HL-60 (cell line): ENCODE measurements around the gene NRK.

Experiments used
- GABPA ChIP-seq: IDR thresholded peaks from 2 replicates; pipeline ENCODE4 v1.6.1; 2012; ENCODE audit warnings: low read depth
- POLR2AphosphoS5 ChIP-seq: IDR thresholded peaks from 2 replicates; pipeline ENCODE4 v1.6.1; 2012; ENCODE audit warnings: low read depth
- TF ChIP-seq, protein P1 (sequence below): IDR thresholded peaks from one replicate; pipeline ENCODE4 v1.5.1; 2011; ENCODE audit warnings: low read length, control low read depth, inconsistent platforms; ENCODE audit not compliant: insufficient read depth
- TF ChIP-seq, protein P2 (sequence below): IDR thresholded peaks from 2 replicates; pipeline ENCODE4 v1.6.1; 2012; ENCODE audit warnings: low read depth; ENCODE audit not compliant: insufficient replicate concordance

DNA sequence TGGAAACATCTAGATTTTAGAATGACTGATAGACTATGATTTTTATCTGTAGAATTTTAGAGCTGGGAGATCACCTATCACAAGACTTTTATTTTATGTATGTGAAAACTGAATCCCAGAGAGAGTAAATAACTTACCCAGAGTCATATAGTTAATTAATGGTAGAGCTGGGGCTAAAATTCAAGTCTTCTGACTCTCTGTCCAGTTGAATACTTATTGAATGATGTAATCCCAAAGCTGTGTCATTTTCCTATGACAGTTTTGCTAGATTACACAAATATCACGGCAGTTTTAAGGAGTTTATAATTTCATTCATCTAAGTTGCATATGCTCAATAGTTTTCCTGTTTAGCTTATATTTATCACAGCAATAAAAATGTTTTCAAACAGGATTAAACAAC, 6.7 kb downstream of the NRK start:
- TF ChIP-seq, protein P1, sequence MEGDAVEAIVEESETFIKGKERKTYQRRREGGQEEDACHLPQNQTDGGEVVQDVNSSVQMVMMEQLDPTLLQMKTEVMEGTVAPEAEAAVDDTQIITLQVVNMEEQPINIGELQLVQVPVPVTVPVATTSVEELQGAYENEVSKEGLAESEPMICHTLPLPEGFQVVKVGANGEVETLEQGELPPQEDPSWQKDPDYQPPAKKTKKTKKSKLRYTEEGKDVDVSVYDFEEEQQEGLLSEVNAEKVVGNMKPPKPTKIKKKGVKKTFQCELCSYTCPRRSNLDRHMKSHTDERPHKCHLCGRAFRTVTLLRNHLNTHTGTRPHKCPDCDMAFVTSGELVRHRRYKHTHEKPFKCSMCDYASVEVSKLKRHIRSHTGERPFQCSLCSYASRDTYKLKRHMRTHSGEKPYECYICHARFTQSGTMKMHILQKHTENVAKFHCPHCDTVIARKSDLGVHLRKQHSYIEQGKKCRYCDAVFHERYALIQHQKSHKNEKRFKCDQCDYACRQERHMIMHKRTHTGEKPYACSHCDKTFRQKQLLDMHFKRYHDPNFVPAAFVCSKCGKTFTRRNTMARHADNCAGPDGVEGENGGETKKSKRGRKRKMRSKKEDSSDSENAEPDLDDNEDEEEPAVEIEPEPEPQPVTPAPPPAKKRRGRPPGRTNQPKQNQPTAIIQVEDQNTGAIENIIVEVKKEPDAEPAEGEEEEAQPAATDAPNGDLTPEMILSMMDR: no peak
- TF ChIP-seq, protein P2, sequence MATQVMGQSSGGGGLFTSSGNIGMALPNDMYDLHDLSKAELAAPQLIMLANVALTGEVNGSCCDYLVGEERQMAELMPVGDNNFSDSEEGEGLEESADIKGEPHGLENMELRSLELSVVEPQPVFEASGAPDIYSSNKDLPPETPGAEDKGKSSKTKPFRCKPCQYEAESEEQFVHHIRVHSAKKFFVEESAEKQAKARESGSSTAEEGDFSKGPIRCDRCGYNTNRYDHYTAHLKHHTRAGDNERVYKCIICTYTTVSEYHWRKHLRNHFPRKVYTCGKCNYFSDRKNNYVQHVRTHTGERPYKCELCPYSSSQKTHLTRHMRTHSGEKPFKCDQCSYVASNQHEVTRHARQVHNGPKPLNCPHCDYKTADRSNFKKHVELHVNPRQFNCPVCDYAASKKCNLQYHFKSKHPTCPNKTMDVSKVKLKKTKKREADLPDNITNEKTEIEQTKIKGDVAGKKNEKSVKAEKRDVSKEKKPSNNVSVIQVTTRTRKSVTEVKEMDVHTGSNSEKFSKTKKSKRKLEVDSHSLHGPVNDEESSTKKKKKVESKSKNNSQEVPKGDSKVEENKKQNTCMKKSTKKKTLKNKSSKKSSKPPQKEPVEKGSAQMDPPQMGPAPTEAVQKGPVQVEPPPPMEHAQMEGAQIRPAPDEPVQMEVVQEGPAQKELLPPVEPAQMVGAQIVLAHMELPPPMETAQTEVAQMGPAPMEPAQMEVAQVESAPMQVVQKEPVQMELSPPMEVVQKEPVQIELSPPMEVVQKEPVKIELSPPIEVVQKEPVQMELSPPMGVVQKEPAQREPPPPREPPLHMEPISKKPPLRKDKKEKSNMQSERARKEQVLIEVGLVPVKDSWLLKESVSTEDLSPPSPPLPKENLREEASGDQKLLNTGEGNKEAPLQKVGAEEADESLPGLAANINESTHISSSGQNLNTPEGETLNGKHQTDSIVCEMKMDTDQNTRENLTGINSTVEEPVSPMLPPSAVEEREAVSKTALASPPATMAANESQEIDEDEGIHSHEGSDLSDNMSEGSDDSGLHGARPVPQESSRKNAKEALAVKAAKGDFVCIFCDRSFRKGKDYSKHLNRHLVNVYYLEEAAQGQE: no peak
- no peak for TF ChIP-seq POLR2AphosphoS5
- TF ChIP-seq GABPA: no peak
